Neural progenitor cell (in vitro differentiated cells): ENCODE data around the gene POMGNT2. TPM values are rescaled to one million over a fixed set of nuclear protein-coding genes. Genes with fewer than 3 reads are reported as not detected.
"Not testable (repeated sequence)": the region's sequence is repeated elsewhere in the genome, so short reads cannot be mapped to it uniquely, and the experiment has no call there.

Experiments used
- DNase-seq: peaks from one replicate; pipeline ENCODE4 v3.0.0-alpha.2; 2016; ENCODE audit warnings: low spot score
- H2AFZ ChIP-seq: fragments of 200-600 bp; sonication (generic); replicated peaks from 2 replicates; pipeline ENCODE4 v1.6.1; 2016; ENCODE audit warnings: antibody characterized with exemption
- H3F3A ChIP-seq: fragments of 200-600 bp; sonication (generic); 2 replicates; pipeline ENCODE4 v1.6.1; 2016; ENCODE audit warnings: antibody characterized with exemption, low read depth
- H3K27ac ChIP-seq: fragments of 200-600 bp; sonication (generic); 2 replicates; pipeline ENCODE4 v1.5.1; 2016; ENCODE audit warnings: mild to moderate bottlenecking
- H3K27me3 ChIP-seq: fragments of 200-600 bp; sonication (generic); 2 replicates; pipeline ENCODE4 v1.6.1; 2016; ENCODE audit warnings: mild to moderate bottlenecking, moderate library complexity
- H3K36me3 ChIP-seq: fragments of 200-600 bp; sonication (generic); 2 replicates; pipeline ENCODE4 v1.5.1; 2016
- H3K4me1 ChIP-seq: fragments of 200-600 bp; sonication (generic); 2 replicates; pipeline ENCODE4 v1.6.1; 2016; ENCODE audit warnings: mixed run types
- H3K4me2 ChIP-seq: fragments of 200-600 bp; sonication (generic); 2 replicates; pipeline ENCODE4 v1.6.1; 2016
- H3K4me3 ChIP-seq: fragments of 200-600 bp; sonication (generic); 2 replicates; pipeline ENCODE4 v1.5.1; 2016
- H3K79me2 ChIP-seq: fragments of 200-600 bp; sonication (generic); 2 replicates; pipeline ENCODE4 v1.6.1; 2016; ENCODE audit warnings: low read depth
- H3K9ac ChIP-seq: fragments of 200-600 bp; sonication (generic); 2 replicates; pipeline ENCODE4 v1.6.1; 2016
- H3K9me3 ChIP-seq: fragments of 200-600 bp; sonication (generic); 2 replicates; pipeline ENCODE4 v1.5.1; 2016; ENCODE audit warnings: low read depth
- H4K20me1 ChIP-seq: fragments of 200-600 bp; sonication (generic); 2 replicates; pipeline ENCODE4 v1.6.1; 2016; ENCODE audit warnings: low read depth
- H3K27ac Mint-ChIP-seq: 3 replicates; pipeline ENCODE4 v1.8.0; 2021; ENCODE audit warnings: mixed read lengths
- H3K27me3 Mint-ChIP-seq: 2 replicates; pipeline ENCODE4 v1.8.0; 2022; ENCODE audit warnings: low read depth, mild to moderate bottlenecking, inconsistent platforms, moderate library complexity, mixed read lengths; ENCODE audit not compliant: insufficient read depth
- H3K36me3 Mint-ChIP-seq: 3 replicates; pipeline ENCODE4 v1.8.0; 2021; ENCODE audit warnings: mixed read lengths
- H3K4me1 Mint-ChIP-seq: 3 replicates; pipeline ENCODE4 v1.8.0; 2021; ENCODE audit warnings: mixed read lengths
- H3K4me3 Mint-ChIP-seq: 3 replicates; pipeline ENCODE4 v1.8.0; 2021; ENCODE audit warnings: mild to moderate bottlenecking, moderate library complexity, mixed read lengths
- H3K9me3 Mint-ChIP-seq: 3 replicates; pipeline ENCODE4 v1.8.0; 2020; ENCODE audit warnings: mixed read lengths
- CTCF ChIP-seq: fragments of 200-600 bp; sonication (generic); IDR thresholded peaks from 2 replicates; pipeline ENCODE4 v1.5.1; 2017; ENCODE audit warnings: antibody characterized with exemption, mild to moderate bottlenecking
- EZH2 ChIP-seq: fragments of 200-600 bp; sonication (generic); IDR thresholded peaks from 2 replicates; pipeline ENCODE4 v1.6.1; 2017; ENCODE audit warnings: antibody characterized with exemption, mild to moderate bottlenecking, moderate library complexity
- EZH2phosphoT487 ChIP-seq: fragments of 200-600 bp; sonication (generic); IDR thresholded peaks from 2 replicates; pipeline ENCODE4 v1.6.1; 2017; ENCODE audit warnings: antibody characterized with exemption
- total RNA-seq: library from RNA; depleted of rRNA; stranded (reverse); fragments of >200 nt; gene quantifications from 2 replicates; pipeline ENCODE4 v1.2.3, GENCODE V29; 2015; ENCODE audit warnings: low replicate concordance

POMGNT2 gene
- total RNA-seq, 1 donor from 2014 or later: 13.2 TPM

DNA sequence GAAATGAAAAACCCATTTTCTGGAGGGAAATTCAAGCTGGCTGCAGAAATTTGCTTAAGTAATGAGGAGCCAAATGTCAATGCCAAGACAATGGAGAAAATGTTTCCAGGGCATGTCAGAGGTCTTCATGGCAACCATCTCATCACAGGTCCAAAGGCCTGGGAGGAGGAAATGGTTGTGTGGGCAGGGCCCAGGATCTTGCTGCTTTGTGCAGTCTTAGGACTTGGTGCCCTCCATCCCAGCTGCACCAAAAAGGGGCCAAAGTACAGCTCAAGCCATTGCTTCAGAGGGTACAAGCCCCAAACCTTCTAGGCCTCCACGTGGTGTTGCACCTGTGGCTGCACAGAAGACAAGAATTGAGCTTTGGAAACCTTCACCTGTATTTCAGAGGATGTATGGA, 59.3 kb downstream of the POMGNT2 start:
- H3K27me3 ChIP-seq: no peaks in the 10 kb centered on the region
- no peak overlapping the region for H2AFZ ChIP-seq
- H3K9ac ChIP-seq: no peak overlapping the region
- H4K20me1 ChIP-seq: no peaks in the 10 kb centered on the region
- Mint-ChIP-seq H3K9me3 (peaks cover 24% of the 10 kb centered on the region), H3K36me3 (no peaks in the 10 kb centered on the region), H3K4me3 (no peak overlapping the region), H3K27me3 (peaks cover 6% of the 10 kb centered on the region), H3K27ac (no peak overlapping the region), H3K4me1 (no peaks in the 10 kb centered on the region)
- H3K4me3 ChIP-seq: no peak overlapping the region
- H3K4me2 ChIP-seq: no peak overlapping the region
- H3K36me3 ChIP-seq: no peaks in the 10 kb centered on the region
- no peak overlapping the region for H3K27ac ChIP-seq
- no peaks in the 10 kb centered on the region for H3F3A ChIP-seq
- DNase-seq: no peak
- TF ChIP-seq CTCF (no peak), EZH2phosphoT487 (no peak), EZH2 (no peak)
- peaks cover 6% of the 10 kb centered on the region for H3K9me3 ChIP-seq
- no peaks in the 10 kb centered on the region for H3K79me2 ChIP-seq
- H3K4me1 ChIP-seq: no peaks in the 10 kb centered on the region

GRCh38 chr3:43045079-43045478, 60.8 kb downstream of the POMGNT2 start:
- H3K4me1 ChIP-seq, H3K27me3 ChIP-seq, H3K27ac ChIP-seq, H3K4me1 Mint-ChIP-seq, H2AFZ ChIP-seq, DNase-seq, H3K79me2 ChIP-seq, H3K9ac ChIP-seq, H3K4me3 Mint-ChIP-seq, H3K36me3 Mint-ChIP-seq, H4K20me1 ChIP-seq, H3K36me3 ChIP-seq, H3K27me3 Mint-ChIP-seq, H3K27ac Mint-ChIP-seq, H3K4me2 ChIP-seq, H3F3A ChIP-seq, H3K4me3 ChIP-seq, H3K9me3 ChIP-seq: not testable (repeated sequence)
- peaks cover 19% of the 10 kb centered on the region for H3K9me3 Mint-ChIP-seq

GRCh38 chr3:43043793-43044192, 62.1 kb downstream of the POMGNT2 start:
- Histone ChIP-seq H3K4me3 (no peak overlapping the region), H2AFZ (no peak overlapping the region), H3F3A (no peaks in the 10 kb centered on the region), H3K79me2 (no peaks in the 10 kb centered on the region), H3K4me2 (no peak overlapping the region), H3K9me3 (peaks cover 6% of the 10 kb centered on the region), H3K9ac (no peak overlapping the region), H3K36me3 (no peaks in the 10 kb centered on the region), H4K20me1 (no peaks in the 10 kb centered on the region), H3K27me3 (no peaks in the 10 kb centered on the region), H3K27ac (no peak overlapping the region), H3K4me1 (no peaks in the 10 kb centered on the region)
- Mint-ChIP-seq H3K36me3 (no peaks in the 10 kb centered on the region), H3K27ac (no peak overlapping the region), H3K4me1 (no peaks in the 10 kb centered on the region), H3K9me3 (peaks cover 19% of the 10 kb centered on the region), H3K4me3 (no peak overlapping the region), H3K27me3 (peaks cover 6% of the 10 kb centered on the region)
- DNase-seq: no peak
- TF ChIP-seq EZH2phosphoT487 (no peak), CTCF (no peak), EZH2 (no peak)

DNA sequence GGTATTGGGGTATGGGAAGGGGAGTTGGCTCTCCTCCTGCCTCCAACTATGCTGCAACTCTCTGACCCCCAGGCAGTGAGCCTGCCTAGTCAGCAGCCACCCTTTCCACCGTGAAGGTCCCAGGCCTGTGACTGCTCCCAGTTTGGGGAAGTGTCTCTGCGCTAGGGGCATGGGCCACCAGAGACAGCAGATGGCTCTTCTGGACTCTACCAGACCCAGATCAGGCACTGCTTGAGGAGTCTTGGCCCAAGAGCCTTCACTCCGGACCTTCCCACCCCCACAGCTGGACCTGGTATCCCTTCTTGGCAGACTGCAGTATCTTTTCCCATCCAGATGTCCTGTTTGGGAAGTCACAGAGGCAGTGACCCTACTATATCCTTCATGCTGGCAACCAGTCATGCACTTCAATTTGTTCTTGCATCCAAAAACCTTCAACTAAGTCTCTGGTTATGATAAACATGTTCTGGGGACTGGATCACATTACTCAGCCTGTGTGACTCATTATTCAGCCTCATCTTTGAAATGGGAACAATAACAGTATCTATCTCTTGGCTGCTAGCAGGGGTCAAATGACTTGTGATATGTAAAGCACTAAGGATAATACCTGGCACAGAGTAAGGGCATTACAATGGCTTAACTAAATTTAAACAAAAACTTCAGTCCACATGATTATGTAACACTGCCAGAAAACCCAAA, 62.7 kb downstream of the POMGNT2 start:
- Histone ChIP-seq H3K79me2 (no peaks in the 10 kb centered on the region), H3K4me2 (no peak overlapping the region), H2AFZ (no peak overlapping the region), H3F3A (no peaks in the 10 kb centered on the region), H3K9ac (no peak overlapping the region), H3K27ac (no peak overlapping the region), H3K4me3 (no peak overlapping the region), H3K4me1 (no peaks in the 10 kb centered on the region), H3K27me3 (no peaks in the 10 kb centered on the region), H3K36me3 (no peaks in the 10 kb centered on the region), H4K20me1 (no peaks in the 10 kb centered on the region), H3K9me3 (peaks cover 6% of the 10 kb centered on the region)
- Mint-ChIP-seq H3K27ac (no peak overlapping the region), H3K4me1 (no peaks in the 10 kb centered on the region), H3K27me3 (peaks cover 6% of the 10 kb centered on the region), H3K4me3 (no peak overlapping the region), H3K9me3 (peaks cover 18% of the 10 kb centered on the region), H3K36me3 (no peaks in the 10 kb centered on the region)
- DNase-seq: no peak
- TF ChIP-seq EZH2phosphoT487: no peak
- TF ChIP-seq EZH2: no peak
- no peak for TF ChIP-seq CTCF
